GM08714 (cell line): Measurements from ENCODE around the gene CADM1.

Experiments used
- H3K4me3 ChIP-seq: fragments of 200-500 bp; sonication (Bioruptor generic); 2 replicates; pipeline ENCODE4 v1.5.1; 2014; ENCODE audit warnings: mild to moderate bottlenecking, low read length, inconsistent platforms
- ZNF274 ChIP-seq: IDR thresholded peaks from 2 replicates; pipeline ENCODE4 v1.6.1; 2012; ENCODE audit warnings: mild to moderate bottlenecking, low read depth, low read length

CADM1 gene

GRCh38 chr11:115527534-115528125 is 23.4 kb upstream of the CADM1 start:
- TF ChIP-seq ZNF274, result no peak
- H3K4me3 ChIP-seq, result no peak overlapping the region

- TF ChIP-seq ZNF274, result no peak
- no peak overlapping the region for H3K4me3 ChIP-seq
Observed at GRCh38 chr11:115525531-115526006, 21.4 kb upstream of the CADM1 start.

DNA sequence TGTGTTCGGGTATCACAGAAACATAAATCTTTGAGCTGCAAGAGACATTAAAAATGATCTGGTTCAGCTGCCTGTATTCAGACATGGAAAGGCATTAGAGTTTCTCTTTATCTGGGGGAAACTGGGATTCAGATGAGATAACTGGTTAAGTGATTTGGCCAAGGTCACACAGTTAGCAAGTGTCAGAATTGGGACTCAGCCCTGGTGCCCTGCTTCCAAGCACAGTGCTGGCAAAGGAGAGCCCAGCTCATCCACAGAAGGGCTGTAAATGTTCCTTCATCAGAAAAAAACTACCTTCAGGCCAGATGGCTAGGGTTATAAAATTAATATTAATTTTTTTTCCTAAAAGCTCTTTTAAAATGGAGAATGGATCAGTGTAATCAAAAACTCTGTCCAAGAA is 20.4 kb upstream of the CADM1 start:
- no peak for TF ChIP-seq ZNF274
- no peak overlapping the region for H3K4me3 ChIP-seq

GRCh38 chr11:115523727-115524399 is 19.6 kb upstream of the CADM1 start:
- H3K4me3 ChIP-seq, result no peak overlapping the region
- TF ChIP-seq ZNF274, result no peak

DNA sequence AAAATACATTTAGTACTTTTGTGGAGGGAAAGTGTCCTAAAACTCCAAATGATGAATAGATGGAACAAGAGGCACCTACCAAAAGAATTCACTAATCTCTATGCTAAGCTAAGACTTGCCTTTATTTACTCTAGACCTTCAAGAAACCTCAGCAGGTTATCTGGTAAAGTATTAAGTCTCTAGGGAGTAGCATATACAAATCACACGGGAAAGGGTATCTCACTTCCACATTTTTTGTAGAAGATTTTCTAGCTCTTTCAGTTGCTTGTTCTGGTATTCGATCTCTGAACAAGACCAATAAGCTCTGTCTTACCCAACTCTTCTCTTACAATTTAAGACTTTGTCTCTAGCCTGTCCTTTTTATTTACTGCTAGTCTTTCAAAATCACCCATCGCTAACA is 18.1 kb upstream of the CADM1 start:
- TF ChIP-seq ZNF274, result no peak
- H3K4me3 ChIP-seq, result no peak overlapping the region

DNA sequence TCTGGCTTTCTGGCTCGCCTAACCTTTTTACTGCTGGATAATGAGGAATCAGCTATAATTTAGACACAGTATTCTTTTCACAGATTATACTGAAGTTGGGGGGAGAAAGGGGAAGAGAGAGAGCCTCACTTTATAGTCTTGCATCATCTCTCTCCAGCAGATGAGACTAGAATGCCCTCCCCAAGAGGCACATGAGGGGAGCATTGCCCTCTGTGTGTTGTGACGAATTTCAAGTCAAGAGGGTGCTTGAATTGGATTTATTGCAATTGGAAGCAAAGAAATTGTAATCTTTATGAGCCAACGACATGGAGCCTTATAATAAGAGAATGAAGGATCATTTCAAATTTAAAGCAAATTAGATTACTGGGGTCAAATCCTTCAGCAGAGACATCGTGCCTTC is 17.6 kb upstream of the CADM1 start:
- no peak overlapping the region for H3K4me3 ChIP-seq
- TF ChIP-seq ZNF274, result no peak

- no peak overlapping the region for H3K4me3 ChIP-seq
Observed at GRCh38 chr11:115518983-115519628, 14.9 kb upstream of the CADM1 start.

GRCh38 chr11:115515647-115516395 is 11.6 kb upstream of the CADM1 start:
- no peak overlapping the region for H3K4me3 ChIP-seq
- TF ChIP-seq ZNF274, result no peak

More at GRCh38 chr11:115518983-115519628, 14.9 kb upstream of the CADM1 start:
- TF ChIP-seq ZNF274, result no peak

DNA sequence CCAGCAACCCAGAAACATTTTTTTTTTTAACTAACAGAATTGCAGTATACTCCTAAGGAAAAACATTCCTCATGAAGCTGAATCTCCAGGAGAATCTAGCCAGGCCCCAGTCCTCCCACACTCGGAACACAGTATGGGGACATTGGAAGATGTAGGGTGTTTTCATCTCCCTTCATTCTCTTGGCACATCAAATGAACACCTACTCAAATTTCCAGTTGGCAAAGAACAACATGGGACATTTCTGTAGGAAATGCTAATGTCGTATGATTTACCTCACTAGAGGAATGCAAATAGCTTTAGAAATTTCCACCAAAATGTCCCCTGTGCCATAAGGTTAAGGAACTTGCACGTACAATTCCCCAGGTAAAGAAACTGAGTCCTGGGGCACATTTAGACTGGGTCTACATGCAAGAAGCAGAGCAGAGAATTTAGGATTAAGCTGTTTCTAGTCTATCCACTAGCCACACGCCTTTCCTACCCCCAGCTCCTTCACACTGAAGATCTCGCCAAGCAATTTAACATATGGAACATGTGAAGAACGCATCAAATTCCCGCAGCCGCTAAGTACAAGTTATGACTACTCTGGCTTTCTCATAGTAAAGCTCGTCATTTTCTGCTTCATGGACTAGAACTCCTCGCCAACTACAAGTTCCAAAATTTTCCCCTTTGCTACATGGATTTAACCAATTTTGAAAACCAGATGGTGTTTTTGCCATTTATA is 2.9 kb upstream of the CADM1 start:
- no peak overlapping the region for H3K4me3 ChIP-seq
- TF ChIP-seq ZNF274, result no peak

DNA sequence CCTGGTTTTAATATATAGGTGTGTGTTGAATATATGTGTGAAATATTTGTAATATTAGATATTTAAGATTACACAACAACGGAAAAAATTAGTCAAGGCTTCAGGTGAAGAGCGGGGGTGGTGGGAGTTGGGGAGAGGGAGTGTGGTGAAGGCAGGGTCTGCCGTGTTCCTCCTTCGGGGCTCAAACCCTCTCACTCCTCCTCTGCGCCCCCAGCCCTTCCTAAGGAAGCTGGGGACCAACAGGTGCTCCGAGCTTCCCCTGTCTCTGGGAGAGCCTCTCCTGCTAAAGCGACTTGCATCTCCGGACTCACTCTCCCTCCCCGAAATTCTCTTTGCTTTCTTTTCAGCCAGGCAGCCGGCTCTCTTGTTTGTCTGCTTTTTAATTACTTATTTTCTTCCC is 960 bp upstream of the CADM1 start:
- no peak overlapping the region for H3K4me3 ChIP-seq
- TF ChIP-seq ZNF274, result no peak

DNA sequence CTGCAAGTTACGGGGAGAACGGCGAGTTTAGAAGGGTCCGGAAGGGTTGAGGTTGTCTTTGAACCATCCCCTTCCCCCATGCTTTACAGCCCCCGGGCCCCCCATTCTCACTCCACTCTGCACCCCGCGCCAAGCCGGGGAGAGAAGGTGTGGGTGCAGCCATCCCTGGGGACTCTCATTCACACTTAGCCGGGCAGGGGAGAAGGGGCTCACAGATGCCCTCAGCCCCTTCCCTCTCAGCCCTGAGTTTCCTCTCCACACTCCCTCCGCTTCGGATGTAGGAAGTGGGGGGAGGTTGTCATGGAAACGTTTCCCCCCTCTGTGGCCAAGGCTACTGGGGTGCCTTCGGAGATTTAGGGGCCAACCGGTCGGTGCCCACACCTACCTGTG is 334 bp downstream of the CADM1 start:
- H3K4me3 ChIP-seq, result peak overlapping the region; percentile 40
- TF ChIP-seq ZNF274, result no peak

GRCh38 chr11:115503083-115503885 is 931 bp downstream of the CADM1 start:
- peak overlapping the region; percentile 40 for H3K4me3 ChIP-seq
- no peak for TF ChIP-seq ZNF274

- H3K4me3 ChIP-seq, result peak overlapping the region; percentile 40
- no peak for TF ChIP-seq ZNF274
Observed at GRCh38 chr11:115502636-115503082, 1.6 kb downstream of the CADM1 start.
